HepG2 (cell line): Measurements from ENCODE around the gene GUCA1A. TPM values are rescaled to one million over a fixed set of nuclear protein-coding genes. Genes with fewer than 3 reads are reported as not detected.

Experiments
- AGO1 ChIP-seq: fragments of 200-400 bp; formaldehyde crosslinking; IDR thresholded peaks from 2 replicates; pipeline ENCODE4 v1.6.1; 2017; ENCODE audit warnings: mild to moderate bottlenecking, low read depth, low read length, moderate library complexity; ENCODE audit not compliant: poor library complexity, severe bottlenecking
- ATF3 ChIP-seq: sonication (generic); formaldehyde crosslinking; IDR thresholded peaks from 2 replicates; pipeline ENCODE4 v1.4.0; 2020; ENCODE audit warnings: missing genetic modification reagents
- BCL3 ChIP-seq: sonication (generic); formaldehyde crosslinking; IDR thresholded peaks from 2 replicates; pipeline ENCODE4 v1.5.1; 2020; ENCODE audit warnings: mild to moderate bottlenecking, missing genetic modification reagents, moderate library complexity
- FOXC1 ChIP-seq: sonication (generic); formaldehyde crosslinking; IDR thresholded peaks from 2 replicates; pipeline ENCODE4 v1.8.0; 2022; ENCODE audit warnings: mild to moderate bottlenecking, missing genetic modification reagents, borderline replicate concordance
- HINFP ChIP-seq: sonication (generic); formaldehyde crosslinking; IDR thresholded peaks from 2 replicates; pipeline ENCODE4 v1.4.0; 2020; ENCODE audit warnings: low read depth, mild to moderate bottlenecking, missing genetic modification reagents
- HIVEP1 ChIP-seq: sonication (generic); formaldehyde crosslinking; IDR thresholded peaks from 2 replicates; pipeline ENCODE4 v1.4.0; 2020; ENCODE audit warnings: mild to moderate bottlenecking, missing genetic modification reagents
- HNRNPLL ChIP-seq: fragments of 200-400 bp; formaldehyde crosslinking; IDR thresholded peaks from 2 replicates; pipeline ENCODE4 v1.6.1; 2017; ENCODE audit warnings: mild to moderate bottlenecking, low read depth, low read length; ENCODE audit not compliant: poor library complexity, severe bottlenecking
- MAZ ChIP-seq, 2 experiments: sonication (generic) in 1 of 2; formaldehyde crosslinking in 1 of 2; IDR thresholded peaks; 2 replicates each; pipeline versions ENCODE4 v1.5.0 to v1.6.1; 2012 to 2020; ENCODE audit warnings: low read depth in 2 of 2, mild to moderate bottlenecking in 2 of 2, borderline replicate concordance in 1 of 2, improper control_type of control experiment in 1 of 2, low read length in 1 of 2, missing genetic modification reagents in 1 of 2, moderate library complexity in 1 of 2
- MEF2D ChIP-seq: sonication (generic); formaldehyde crosslinking; IDR thresholded peaks from 2 replicates; pipeline ENCODE4 v1.5.1; 2020; ENCODE audit warnings: mild to moderate bottlenecking, missing genetic modification reagents
- NR2F2 ChIP-seq: IDR thresholded peaks from 2 replicates; pipeline ENCODE4 v1.6.1; 2012; ENCODE audit warnings: low read depth, inconsistent platforms, borderline replicate concordance
- RARG ChIP-seq: sonication (generic); formaldehyde crosslinking; IDR thresholded peaks from 2 replicates; pipeline ENCODE4 v1.4.0; 2020; ENCODE audit warnings: low read depth, mild to moderate bottlenecking, missing genetic modification reagents
- TOPORS ChIP-seq: sonication (generic); formaldehyde crosslinking; IDR thresholded peaks from 2 replicates; pipeline ENCODE4 v1.8.0; 2023; ENCODE audit warnings: mild to moderate bottlenecking, missing genetic modification reagents
- ZMYM3 ChIP-seq: sonication (generic); formaldehyde crosslinking; IDR thresholded peaks from 2 replicates; pipeline ENCODE4 v1.5.1; 2020; ENCODE audit warnings: mild to moderate bottlenecking, missing genetic modification reagents
- ZNF235 ChIP-seq: sonication (generic); formaldehyde crosslinking; IDR thresholded peaks from 2 replicates; pipeline ENCODE4 v1.8.1; 2023; ENCODE audit warnings: mild to moderate bottlenecking, missing genetic modification reagents, borderline replicate concordance
- ZNF24 ChIP-seq: fragments of 450-650 bp; IDR thresholded peaks from 2 replicates; pipeline ENCODE4 v1.6.1; 2017; ENCODE audit warnings: antibody characterized with exemption, mild to moderate bottlenecking
- ZNF260 ChIP-seq: sonication (generic); formaldehyde crosslinking; IDR thresholded peaks from 2 replicates; pipeline ENCODE4 v1.4.0; 2020; ENCODE audit warnings: missing genetic modification reagents, low read depth, mild to moderate bottlenecking, borderline replicate concordance
- ZNF460 ChIP-seq: sonication (generic); formaldehyde crosslinking; IDR thresholded peaks from 2 replicates; pipeline ENCODE4 v1.5.1; 2020; ENCODE audit warnings: missing genetic modification reagents, mild to moderate bottlenecking, borderline replicate concordance
- ZNF790 ChIP-seq: sonication (generic); formaldehyde crosslinking; IDR thresholded peaks from 2 replicates; pipeline ENCODE4 v1.8.0; 2022; ENCODE audit warnings: missing genetic modification reagents, mild to moderate bottlenecking, borderline replicate concordance
- ZSCAN20 ChIP-seq: sonication (generic); formaldehyde crosslinking; IDR thresholded peaks from 2 replicates; pipeline ENCODE4 v1.4.0; 2020; ENCODE audit warnings: missing genetic modification reagents, mild to moderate bottlenecking, borderline replicate concordance
- ZSCAN9 ChIP-seq: IDR thresholded peaks from 2 replicates; pipeline ENCODE4 v1.6.1; 2016; ENCODE audit warnings: borderline replicate concordance
- polyA plus RNA-seq, 8 experiments: library from polyadenylated mRNA; depleted of rRNA in 3 of 8; stranded (reverse) in 7 of 8; unstranded in 1 of 8; fragments of >200 nt; fragmentation: Illumina TruSeq in 4 of 8; extraction: Trizol in 4 of 8; gene quantifications; 2 replicates each; pipeline versions ENCODE4 v1.2.1 to v1.2.3, GENCODE V29; 2011 to 2016; ENCODE audit warnings: low read depth in 4 of 8, missing spikeins in 1 of 8, mixed read lengths in 1 of 8; ENCODE audit not compliant: insufficient read depth in 1 of 8
- total RNA-seq, 5 experiments: library from RNA; depleted of rRNA; stranded (reverse); fragments of >200 nt; fragmentation: Illumina TruSeq; extraction: Trizol; gene quantifications; 2 replicates each; pipeline ENCODE4 v1.2.3, GENCODE V29; 2016; ENCODE audit warnings: low read depth in 1 of 5
- TF ChIP-seq, protein P1 (sequence below): sonication (generic); formaldehyde crosslinking; IDR thresholded peaks from 2 replicates; pipeline ENCODE4 v1.4.0; 2020; ENCODE audit warnings: missing genetic modification reagents
- TF ChIP-seq, protein P2 (sequence below): IDR thresholded peaks from 2 replicates; pipeline ENCODE4 v1.6.1; 2016; ENCODE audit warnings: missing biosample characterization, missing genetic modification reagents, low read depth

Gene GUCA1A
- total and polyA plus RNA-seq, 2 of the 13 experiments (the other 11 are each of a cell fraction or from before 2014, with no cell fraction given) = not detected

DNA sequence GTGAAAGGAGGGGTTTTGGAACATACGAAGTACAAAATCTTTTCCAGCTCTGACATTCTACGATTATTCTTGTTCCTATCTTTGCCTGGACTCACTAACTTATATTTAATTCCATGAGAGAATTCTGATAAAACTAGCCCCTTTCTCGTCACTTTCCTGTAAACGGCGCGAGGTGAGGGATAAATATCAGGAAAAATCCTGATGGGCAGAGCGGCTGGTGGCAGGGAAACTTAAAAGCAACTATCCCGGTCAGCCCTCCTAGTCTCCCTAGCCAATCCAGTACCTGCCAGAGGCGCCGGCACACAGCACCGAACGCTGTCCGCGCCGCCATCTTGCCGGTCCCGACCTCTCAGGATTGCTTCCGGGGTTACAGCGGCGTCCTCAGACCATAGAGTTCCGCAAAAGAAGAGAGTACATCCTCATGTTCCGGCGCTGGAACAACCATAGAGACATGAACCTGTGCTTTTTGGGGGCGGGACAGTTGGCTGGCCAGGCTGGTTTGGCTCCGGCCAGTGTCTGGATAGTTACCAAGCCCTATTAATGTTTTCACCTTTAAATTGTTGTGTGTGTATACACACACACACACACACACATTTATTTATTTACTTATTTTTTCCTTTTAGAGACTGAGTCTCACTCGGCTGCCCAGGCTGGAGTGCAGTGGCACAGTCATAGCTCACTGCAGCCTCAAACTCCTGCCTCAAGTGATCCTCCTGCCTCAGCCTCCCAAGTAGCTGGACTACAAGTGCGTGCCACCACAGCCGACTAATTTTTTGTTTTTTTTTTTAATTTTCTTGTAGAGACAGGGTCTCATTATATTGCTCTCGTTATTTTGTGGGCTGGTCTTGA lies 44.6 kb downstream of the GUCA1A start, which contains the start of gene MRPS10 (continued):
- peak; percentile 49; the same call in 1 of the 2 replicates for TF ChIP-seq MEF2D (CRISPR knock-in tag)
- TF ChIP-seq ZMYM3 (CRISPR knock-in tag) = peak; percentile 77; the same call in 1 of the 2 replicates
- no peak for TF ChIP-seq AGO1
- TF ChIP-seq ZNF260 (CRISPR knock-in tag) = no peak
- peak; percentile 49; the same call in 1 of the 2 replicates for TF ChIP-seq ZSCAN9
- no peak; the same call in 1 of the 2 replicates for TF ChIP-seq ZNF235
- TF ChIP-seq HINFP (CRISPR knock-in tag) = 0 out of 2 replicates have a peak, but pooled peaks have one; percentile 21
- no peak for TF ChIP-seq MAZ (IDR thresholded peaks at IDR 0.05; ENCODE audit: borderline replicate concordance, low read depth, low read length)
- TF ChIP-seq MAZ (CRISPR knock-in tag; IDR thresholded peaks at IDR 0.05; ENCODE audit: low read depth) = no peak
- TF ChIP-seq, protein P1, sequence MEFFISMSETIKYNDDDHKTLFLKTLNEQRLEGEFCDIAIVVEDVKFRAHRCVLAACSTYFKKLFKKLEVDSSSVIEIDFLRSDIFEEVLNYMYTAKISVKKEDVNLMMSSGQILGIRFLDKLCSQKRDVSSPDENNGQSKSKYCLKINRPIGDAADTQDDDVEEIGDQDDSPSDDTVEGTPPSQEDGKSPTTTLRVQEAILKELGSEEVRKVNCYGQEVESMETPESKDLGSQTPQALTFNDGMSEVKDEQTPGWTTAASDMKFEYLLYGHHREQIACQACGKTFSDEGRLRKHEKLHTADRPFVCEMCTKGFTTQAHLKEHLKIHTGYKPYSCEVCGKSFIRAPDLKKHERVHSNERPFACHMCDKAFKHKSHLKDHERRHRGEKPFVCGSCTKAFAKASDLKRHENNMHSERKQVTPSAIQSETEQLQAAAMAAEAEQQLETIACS (CRISPR knock-in tag) = no peak
- TF ChIP-seq ZNF24 = 0 out of 2 replicates have a peak, but pooled peaks have one; percentile 21
- no peak for TF ChIP-seq ATF3 (CRISPR knock-in tag)
- no peak; the same call in 1 of the 2 replicates for TF ChIP-seq ZSCAN20 (CRISPR knock-in tag)
- TF ChIP-seq HIVEP1 (CRISPR knock-in tag) = peak; percentile 68; the same call in 1 of the 2 replicates
- TF ChIP-seq TOPORS = 0 out of 2 replicates have a peak, but pooled peaks have one; percentile 31
- no peak for TF ChIP-seq NR2F2
- TF ChIP-seq FOXC1 (CRISPR knock-in tag) = peak; percentile 60
- TF ChIP-seq ZNF790 (CRISPR knock-in tag) = peak; percentile 55; the same call in 1 of the 2 replicates
- TF ChIP-seq BCL3 (CRISPR knock-in tag) = no peak
- TF ChIP-seq, protein P2, sequence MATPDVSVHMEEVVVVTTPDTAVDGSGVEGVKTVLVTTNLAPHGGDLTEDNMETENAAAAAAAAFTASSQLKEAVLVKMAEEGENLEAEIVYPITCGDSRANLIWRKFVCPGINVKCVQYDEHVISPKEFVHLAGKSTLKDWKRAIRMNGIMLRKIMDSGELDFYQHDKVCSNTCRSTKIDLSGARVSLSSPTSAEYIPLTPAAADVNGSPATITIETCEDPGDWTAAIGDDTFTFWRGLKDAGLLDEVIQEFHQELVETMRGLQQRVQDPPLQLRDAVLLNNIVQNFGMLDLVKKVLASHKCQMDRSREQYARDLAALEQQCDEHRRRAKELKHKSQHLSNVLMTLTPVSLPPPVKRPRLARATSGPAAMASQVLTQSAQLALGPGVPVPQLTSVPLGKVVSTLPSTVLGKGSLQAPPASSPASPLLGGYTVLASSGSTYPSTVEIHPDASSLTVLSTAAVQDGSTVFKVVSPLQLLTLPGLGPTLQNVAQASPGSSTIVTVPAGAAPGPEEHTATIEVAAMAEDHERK (CRISPR knock-in tag) = peak; percentile 52; the same call in 1 of the 2 replicates
- TF ChIP-seq ZNF460 (CRISPR knock-in tag) = peak; percentile 57; the same call in 1 of the 2 replicates
- peak; percentile 58 for TF ChIP-seq HNRNPLL
- TF ChIP-seq RARG (CRISPR knock-in tag) = no peak
